HEK293T (cell line): ENCODE data around the gene C5orf58.

Experiments
- CTCF ChIA-PET: fragments of 350-600 bp; formaldehyde crosslinking; extraction: SDS; loops from one replicate; lab custom pipeline; 2021; ENCODE audit warnings: antibody characterized with exemption, inconsistent platforms; lab: Yijun Ruan, JAX
- POLR2A ChIA-PET: fragments of 350-600 bp; formaldehyde crosslinking; extraction: SDS; loops from one replicate; lab custom pipeline; 2020; ENCODE audit warnings: antibody characterized with exemption, inconsistent platforms; lab: Yijun Ruan, JAX
- DNase-seq: peaks from one replicate; pipeline ENCODE4 v3.0.0; 2012; ENCODE audit warnings: mixed read lengths; ENCODE audit errors: extremely low spot score
- ARNT ChIP-seq: fragments of 450-650 bp; IDR thresholded peaks from 2 replicates; pipeline ENCODE4 v1.6.1; 2017; ENCODE audit warnings: mild to moderate bottlenecking
- BHLHE40 ChIP-seq: fragments of 450-650 bp; IDR thresholded peaks from 2 replicates; pipeline ENCODE4 v1.6.1; 2016; ENCODE audit warnings: mild to moderate bottlenecking, moderate library complexity, borderline replicate concordance
- CTBP1 ChIP-seq: fragments of 450-650 bp; IDR thresholded peaks from 2 replicates; pipeline ENCODE4 v1.6.1; 2016; ENCODE audit warnings: borderline replicate concordance
- ELF4 ChIP-seq: fragments of 450-650 bp; IDR thresholded peaks from 2 replicates; pipeline ENCODE4 v1.6.1; 2017; ENCODE audit warnings: antibody characterized with exemption
- FOXA1 ChIP-seq: fragments of 450-650 bp; IDR thresholded peaks from 2 replicates; pipeline ENCODE4 v1.6.1; 2016; ENCODE audit warnings: mild to moderate bottlenecking
- FOXK2 ChIP-seq: fragments of 450-650 bp; IDR thresholded peaks from 2 replicates; pipeline ENCODE4 v1.6.1; 2016; ENCODE audit warnings: mild to moderate bottlenecking
- FOXM1 ChIP-seq: fragments of 450-650 bp; IDR thresholded peaks from 2 replicates; pipeline ENCODE4 v1.6.1; 2017; ENCODE audit warnings: mild to moderate bottlenecking, borderline replicate concordance
- HDGF ChIP-seq: fragments of 450-650 bp; IDR thresholded peaks from 2 replicates; pipeline ENCODE4 v1.6.1; 2017; ENCODE audit warnings: antibody characterized with exemption, borderline replicate concordance
- L3MBTL2 ChIP-seq: fragments of 450-650 bp; conservative IDR thresholded peaks from 2 replicates; pipeline ENCODE4 v1.6.1; 2016; ENCODE audit warnings: mild to moderate bottlenecking
- LEF1 ChIP-seq: fragments of 450-650 bp; IDR thresholded peaks from 2 replicates; pipeline ENCODE4 v1.6.1; 2017; ENCODE audit warnings: mild to moderate bottlenecking, borderline replicate concordance
- NFRKB ChIP-seq: fragments of 450-650 bp; IDR thresholded peaks from 2 replicates; pipeline ENCODE4 v1.6.1; 2016; ENCODE audit warnings: mild to moderate bottlenecking, moderate library complexity
- PKNOX1 ChIP-seq: fragments of 450-650 bp; IDR thresholded peaks from 2 replicates; pipeline ENCODE4 v1.6.1; 2016
- SP1 ChIP-seq: fragments of 450-650 bp; IDR thresholded peaks from 2 replicates; pipeline ENCODE4 v1.6.1; 2017
- SUZ12 ChIP-seq: fragments of 450-650 bp; IDR thresholded peaks from 2 replicates; pipeline ENCODE4 v1.6.1; 2016; ENCODE audit warnings: mild to moderate bottlenecking
- TARDBP ChIP-seq: fragments of 450-650 bp; IDR thresholded peaks from 2 replicates; pipeline ENCODE4 v1.6.1; 2016
- ZNF384 ChIP-seq: fragments of 450-650 bp; IDR thresholded peaks from 2 replicates; pipeline ENCODE4 v1.6.1; 2016

The C5orf58 gene

GRCh38 chr5:170286386-170286925, 53.7 kb downstream of the C5orf58 start:
- POLR2A ChIA-PET: no interaction called here
- TF ChIP-seq SP1 (no peak), LEF1 (no peak), FOXA1 (no peak), HDGF (no peak), ZNF384 (no peak), TARDBP (no peak), PKNOX1 (no peak), FOXM1 (no peak), CTBP1 (no peak), L3MBTL2 (no peak), SUZ12 (no peak), BHLHE40 (no peak), FOXK2 (no peak), ARNT (no peak), ELF4 (no peak)
- no peak for DNase-seq
- CTCF ChIA-PET: no interaction called here

GRCh38 chr5:170287532-170287931, 54.7 kb downstream of the C5orf58 start:
- TF ChIP-seq ARNT (no peak), ZNF384 (no peak), FOXA1 (no peak), PKNOX1 (no peak), BHLHE40 (no peak), SUZ12 (no peak), SP1 (no peak)
- ChIA-PET POLR2A (no interaction called here), CTCF (no interaction called here)
- DNase-seq: no peak

- ChIA-PET CTCF (no interaction called here), POLR2A (no interaction called here)
- TF ChIP-seq FOXK2: no peak
- no peak for TF ChIP-seq TARDBP
- TF ChIP-seq ZNF384: no peak
- no peak for TF ChIP-seq CTBP1
- no peak for TF ChIP-seq HDGF
- DNase-seq: no peak
These were observed 55.4 kb downstream of the C5orf58 start for GRCh38 chr5:170288151-170288550.

- TF ChIP-seq ZNF384 (no peak), TARDBP (no peak), HDGF (no peak), ARNT (no peak), SUZ12 (no peak), BHLHE40 (no peak), FOXM1 (no peak), L3MBTL2 (no peak), FOXA1 (no peak), PKNOX1 (no peak), NFRKB (no peak), FOXK2 (no peak), LEF1 (no peak)
- ChIA-PET POLR2A (no interaction called here), CTCF (no interaction called here)
- no peak for DNase-seq
These were observed 55.8 kb downstream of the C5orf58 start for GRCh38 chr5:170288551-170288950.

GRCh38 chr5:170289121-170289520, 56.3 kb downstream of the C5orf58 start:
- ChIA-PET POLR2A (no interaction called here), CTCF (no interaction called here)
- TF ChIP-seq ZNF384 (no peak), FOXA1 (no peak), TARDBP (no peak), NFRKB (no peak), SP1 (no peak), CTBP1 (no peak), FOXK2 (no peak)
- no peak for DNase-seq

GRCh38 chr5:170289764-170290163, 57.0 kb downstream of the C5orf58 start:
- CTCF ChIA-PET: no interaction called here
- POLR2A ChIA-PET: no interaction called here
- TF ChIP-seq SUZ12: no peak
- no peak for DNase-seq

- TF ChIP-seq HDGF (no peak), CTBP1 (no peak), BHLHE40 (no peak), NFRKB (no peak), SUZ12 (no peak), L3MBTL2 (no peak), ELF4 (no peak), FOXA1 (no peak), SP1 (no peak), FOXK2 (no peak)
- CTCF ChIA-PET: no interaction called here
- no peak for DNase-seq
- POLR2A ChIA-PET: no interaction called here
These were observed 57.7 kb downstream of the C5orf58 start for GRCh38 chr5:170290498-170290897.
